ENCODE measurements around the gene DCXR. TPM values are rescaled to one million over a fixed set of nuclear protein-coding genes. Genes with fewer than 3 reads are reported as not detected.

Gene DCXR
- total RNA-seq, 2 experiments from 2014 or later: 132 to 147 TPM

GRCh38 chr17:82081966-82082365 lies 44.5 kb upstream of the DCXR start:
- BruUV-seq (replicated peaks): no TSS peak
- POLR2A ChIA-PET: no interaction called here
- H3K36me3 ChIP-seq (ENCODE audit: insufficient read depth, low read length): peaks cover 98% of the 10 kb centered on the region

GRCh38 chr17:82081546-82081945 lies 44.0 kb upstream of the DCXR start:
- no peaks in the 10 kb centered on the region for H3K4me1 ChIP-seq (ENCODE audit: insufficient read depth, low read length, poor library complexity, severe bottlenecking)
- H3K79me2 ChIP-seq (ENCODE audit: insufficient read depth, low read depth, low read length): no peaks in the 10 kb centered on the region
- peaks cover 98% of the 10 kb centered on the region for H3K36me3 ChIP-seq (ENCODE audit: insufficient read depth, low read length)
- no peak overlapping the region for H3K27ac ChIP-seq (ENCODE audit: low read depth, low read length, poor library complexity, severe bottlenecking)
- H3K9me2 ChIP-seq (ENCODE audit: insufficient read depth, low read length): no peaks in the 10 kb centered on the region
- BruUV-seq (replicated peaks): no TSS peak
- no peak overlapping the region for H2AFZ ChIP-seq (ENCODE audit: low read length)
- no peak overlapping the region for H3K4me2 ChIP-seq (ENCODE audit: low read length)
- no peaks in the 10 kb centered on the region for H3K9me3 ChIP-seq (ENCODE audit: low read length)
- TF ChIP-seq EZH2phosphoT487 (IDR thresholded peaks at IDR 0.05; ENCODE audit: borderline replicate concordance, low read depth, low read length): no peak
- TF ChIP-seq, protein P1, sequence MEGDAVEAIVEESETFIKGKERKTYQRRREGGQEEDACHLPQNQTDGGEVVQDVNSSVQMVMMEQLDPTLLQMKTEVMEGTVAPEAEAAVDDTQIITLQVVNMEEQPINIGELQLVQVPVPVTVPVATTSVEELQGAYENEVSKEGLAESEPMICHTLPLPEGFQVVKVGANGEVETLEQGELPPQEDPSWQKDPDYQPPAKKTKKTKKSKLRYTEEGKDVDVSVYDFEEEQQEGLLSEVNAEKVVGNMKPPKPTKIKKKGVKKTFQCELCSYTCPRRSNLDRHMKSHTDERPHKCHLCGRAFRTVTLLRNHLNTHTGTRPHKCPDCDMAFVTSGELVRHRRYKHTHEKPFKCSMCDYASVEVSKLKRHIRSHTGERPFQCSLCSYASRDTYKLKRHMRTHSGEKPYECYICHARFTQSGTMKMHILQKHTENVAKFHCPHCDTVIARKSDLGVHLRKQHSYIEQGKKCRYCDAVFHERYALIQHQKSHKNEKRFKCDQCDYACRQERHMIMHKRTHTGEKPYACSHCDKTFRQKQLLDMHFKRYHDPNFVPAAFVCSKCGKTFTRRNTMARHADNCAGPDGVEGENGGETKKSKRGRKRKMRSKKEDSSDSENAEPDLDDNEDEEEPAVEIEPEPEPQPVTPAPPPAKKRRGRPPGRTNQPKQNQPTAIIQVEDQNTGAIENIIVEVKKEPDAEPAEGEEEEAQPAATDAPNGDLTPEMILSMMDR (conservative IDR thresholded peaks at IDR 0.05; ENCODE audit: low read length): no peak
- no peak overlapping the region for H3K4me3 ChIP-seq (ENCODE audit: low read depth, low read length, poor library complexity, severe bottlenecking)
- no peaks in the 10 kb centered on the region for H4K20me1 ChIP-seq (ENCODE audit: insufficient read depth, low read length)
- intact Hi-C loops (cut with micrococcal nuclease; ENCODE audit: unreplicated experiment): no loop called here
- DNase-seq (ENCODE audit: low spot score): no peak
- ChIA-PET POLR2A (no interaction called here), CTCF (ENCODE audit: unreplicated experiment) (interaction anchor here (0.6 kb wide), 1 partner anchor 31 kb away, joined by 3 read pairs; no protein-coding TSS in a partner anchor)

More at GRCh38 chr17:82081966-82082365, 44.5 kb upstream of the DCXR start:
- Histone ChIP-seq H3K79me2 (ENCODE audit: insufficient read depth, low read depth, low read length) (no peaks in the 10 kb centered on the region), H3K4me1 (ENCODE audit: insufficient read depth, low read length, poor library complexity, severe bottlenecking) (no peaks in the 10 kb centered on the region), H3K9me3 (ENCODE audit: low read length) (no peaks in the 10 kb centered on the region), H4K20me1 (ENCODE audit: insufficient read depth, low read length) (no peaks in the 10 kb centered on the region), H3K4me2 (ENCODE audit: low read length) (no peak overlapping the region), H3K9me2 (ENCODE audit: insufficient read depth, low read length) (no peaks in the 10 kb centered on the region), H2AFZ (ENCODE audit: low read length) (no peak overlapping the region), H3K4me3 (ENCODE audit: low read depth, low read length, poor library complexity, severe bottlenecking) (no peak overlapping the region), H3K27ac (ENCODE audit: low read depth, low read length, poor library complexity, severe bottlenecking) (no peak overlapping the region)
- TF ChIP-seq, protein P1 (conservative IDR thresholded peaks at IDR 0.05; ENCODE audit: low read length): no peak
- TF ChIP-seq EZH2phosphoT487 (IDR thresholded peaks at IDR 0.05; ENCODE audit: borderline replicate concordance, low read depth, low read length): no peak
- DNase-seq (ENCODE audit: low spot score): no peak
- intact Hi-C loops (cut with micrococcal nuclease; ENCODE audit: unreplicated experiment): no loop called here
- CTCF ChIA-PET (ENCODE audit: unreplicated experiment): no interaction called here

DNA sequence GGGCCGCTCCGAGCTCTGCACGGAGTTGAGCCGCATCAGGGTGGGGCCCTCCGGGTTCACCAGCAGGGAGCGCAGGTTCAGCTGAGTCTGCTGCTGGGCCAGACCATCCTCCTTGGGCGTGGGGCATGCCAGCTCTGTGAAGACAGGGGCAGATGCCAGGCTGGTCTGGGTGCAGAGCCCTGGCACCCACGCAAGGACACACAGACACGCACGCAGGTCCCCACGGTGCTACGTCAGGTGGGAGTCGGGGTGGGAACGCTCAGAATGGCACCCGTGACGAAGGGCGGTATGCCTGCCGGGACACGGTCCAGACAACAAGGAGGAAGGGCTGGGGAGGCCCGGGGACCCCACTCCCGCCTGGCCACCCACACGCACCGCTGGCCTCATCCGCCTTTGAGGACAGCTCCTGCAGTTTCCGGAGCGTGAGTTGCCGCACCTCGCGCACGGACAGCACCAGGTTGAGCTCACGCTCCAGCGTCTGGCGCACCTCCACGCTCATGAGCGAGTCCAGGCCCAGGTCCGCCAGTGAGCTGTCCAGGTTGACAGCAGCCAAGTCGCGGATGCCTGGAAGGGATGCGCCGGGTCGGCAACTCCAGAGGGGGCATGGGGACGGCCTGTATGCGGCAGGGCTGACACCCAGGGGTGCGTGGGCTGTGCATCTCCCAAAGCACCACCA lies 43.4 kb upstream of the DCXR start:
- no peak overlapping the region for H3K4me3 ChIP-seq (ENCODE audit: low read depth, low read length, poor library complexity, severe bottlenecking)
- no peak overlapping the region for H3K4me2 ChIP-seq (ENCODE audit: low read length)
- TF ChIP-seq, protein P1 (conservative IDR thresholded peaks at IDR 0.05; ENCODE audit: low read length): no peak
- TF ChIP-seq EZH2phosphoT487 (IDR thresholded peaks at IDR 0.05; ENCODE audit: borderline replicate concordance, low read depth, low read length): no peak
- POLR2A ChIA-PET: no interaction called here
- peaks cover 6% of the 10 kb centered on the region for H3K4me1 ChIP-seq (ENCODE audit: insufficient read depth, low read length, poor library complexity, severe bottlenecking)
- CTCF ChIA-PET (ENCODE audit: unreplicated experiment): interaction anchor here (0.6 kb wide), 1 partner anchor 32 kb away, joined by 3 read pairs; no protein-coding TSS in a partner anchor
- H2AFZ ChIP-seq (ENCODE audit: low read length): no peak overlapping the region
- BruUV-seq (replicated peaks): no TSS peak
- peaks cover 93% of the 10 kb centered on the region for H3K36me3 ChIP-seq (ENCODE audit: insufficient read depth, low read length)
- intact Hi-C loops (cut with micrococcal nuclease; ENCODE audit: unreplicated experiment): no loop called here
- no peaks in the 10 kb centered on the region for H3K9me2 ChIP-seq (ENCODE audit: insufficient read depth, low read length)
- no peak overlapping the region for H3K27ac ChIP-seq (ENCODE audit: low read depth, low read length, poor library complexity, severe bottlenecking)
- no peaks in the 10 kb centered on the region for H4K20me1 ChIP-seq (ENCODE audit: insufficient read depth, low read length)
- H3K9me3 ChIP-seq (ENCODE audit: low read length): no peaks in the 10 kb centered on the region
- H3K79me2 ChIP-seq (ENCODE audit: insufficient read depth, low read depth, low read length): no peaks in the 10 kb centered on the region
- DNase-seq (ENCODE audit: low spot score): no peak

Measured in OCI-LY7 (cell line).